Fibroblast of lung (primary cell): ENCODE data around the gene ATAT1. TPM values are rescaled to one million over a fixed set of nuclear protein-coding genes. Genes with fewer than 3 reads are reported as not detected.

Source experiments
- DNase-seq, 2 donors: peaks; one replicate each; pipeline versions ENCODE4 v3.0.0 to v3.0.0-alpha.2; 2010; ENCODE audit warnings: low read depth in 2 of 2
- H2AFZ ChIP-seq: 2 replicates; pipeline ENCODE4 v1.5.1; 2012; ENCODE audit warnings: low read length, control low read depth, inconsistent platforms
- H3K27ac ChIP-seq: 2 replicates; pipeline ENCODE4 v1.5.1; 2011; ENCODE audit warnings: low read length, control low read depth; ENCODE audit not compliant: insufficient read depth
- H3K27me3 ChIP-seq: 2 replicates; pipeline ENCODE4 v1.5.1; 2011; ENCODE audit warnings: mild to moderate bottlenecking, low read length; ENCODE audit not compliant: control insufficient read depth, insufficient read depth
- H3K36me3 ChIP-seq: 2 replicates; pipeline ENCODE4 v1.5.1; 2011; ENCODE audit warnings: low read length; ENCODE audit not compliant: control insufficient read depth, insufficient read depth
- H3K4me1 ChIP-seq: 2 replicates; pipeline ENCODE4 v1.5.1; 2011; ENCODE audit warnings: low read length; ENCODE audit not compliant: control insufficient read depth, insufficient read depth; ENCODE audit errors: extremely low read depth
- H3K4me2 ChIP-seq: 2 replicates; pipeline ENCODE4 v1.5.1; 2011; ENCODE audit warnings: low read length, control low read depth; ENCODE audit not compliant: insufficient read depth; ENCODE audit errors: extremely low read depth
- H3K4me3 ChIP-seq, 4 experiments: fragments of 200-600 bp in 1 of 4; sonication (generic) in 1 of 4; replicated peaks in 1 of 4; 2 replicates each; pipeline ENCODE4 v1.5.1; 2011 to 2016; ENCODE audit warnings: low read length in 4 of 4, low read depth in 3 of 4, mild to moderate bottlenecking in 3 of 4, control low read depth in 2 of 4, inconsistent platforms in 1 of 4, mixed read lengths in 1 of 4; ENCODE audit not compliant: insufficient read depth in 1 of 4; ENCODE audit errors: control extremely low read depth in 1 of 4
- H3K79me2 ChIP-seq: 2 replicates; pipeline ENCODE4 v1.5.1; 2012; ENCODE audit warnings: mild to moderate bottlenecking, low read length, inconsistent platforms; ENCODE audit not compliant: control insufficient read depth, insufficient read depth
- H3K9ac ChIP-seq: 2 replicates; pipeline ENCODE4 v1.5.1; 2011; ENCODE audit warnings: mild to moderate bottlenecking, low read length, control low read depth; ENCODE audit not compliant: insufficient read depth
- H3K9me3 ChIP-seq: 2 replicates; pipeline ENCODE4 v1.5.1; 2012; ENCODE audit warnings: low read depth, low read length; ENCODE audit not compliant: control insufficient read depth, insufficient read depth
- H4K20me1 ChIP-seq: 2 replicates; pipeline ENCODE4 v1.5.1; 2011; ENCODE audit warnings: low read length; ENCODE audit not compliant: control insufficient read depth, insufficient read depth; ENCODE audit errors: extremely low read depth
- EZH2 ChIP-seq: IDR thresholded peaks from 2 replicates; pipeline ENCODE4 v1.5.1; 2012; ENCODE audit warnings: low read length, control low read depth, mild to moderate bottlenecking; ENCODE audit errors: missing control alignments
- polyA minus RNA-seq: library from RNA; depleted of rRNA, polyadenylated mRNA; stranded (reverse); fragments of >200 nt; gene quantifications from 2 replicates; pipeline ENCODE4 v1.2.3, GENCODE V29; 2011; ENCODE audit warnings: low replicate concordance
- polyA plus RNA-seq, 2 donors: library from polyadenylated mRNA; depleted of rRNA in 1 of 2; stranded (reverse) in 1 of 2; unstranded in 1 of 2; fragments of >200 nt; gene quantifications; 2 replicates each; pipeline ENCODE4 v1.2.1, GENCODE V29; 2011 to 2012; ENCODE audit warnings: missing spikeins in 1 of 2
- total RNA-seq: library from RNA; depleted of rRNA; stranded (reverse); fragments of >200 nt; gene quantifications from 2 replicates; pipeline ENCODE4 v1.2.1, GENCODE V29; 2014
- TF ChIP-seq, protein P1 (sequence below), 2 donors: IDR thresholded peaks in 1 of 2; conservative IDR thresholded peaks in 1 of 2; 1 replicate in 1 of 2; 2 replicates in 1 of 2; pipeline ENCODE4 v1.5.1; 2011 to 2012; ENCODE audit warnings: low read length in 2 of 2, control low read depth in 1 of 2, inconsistent platforms in 1 of 2, low read depth in 1 of 2, mild to moderate bottlenecking in 1 of 2

The ATAT1 gene
- total RNA-seq (3.9 and 5.1 TPM in 2 replicates), polyA plus RNA-seq (6.8 and 8.8 TPM in 2 replicates), polyA minus RNA-seq (7.6 and 11.5 TPM in 2 replicates)
- polyA plus RNA-seq (2012), result 5.4 and 8.1 TPM in 2 replicates

DNA sequence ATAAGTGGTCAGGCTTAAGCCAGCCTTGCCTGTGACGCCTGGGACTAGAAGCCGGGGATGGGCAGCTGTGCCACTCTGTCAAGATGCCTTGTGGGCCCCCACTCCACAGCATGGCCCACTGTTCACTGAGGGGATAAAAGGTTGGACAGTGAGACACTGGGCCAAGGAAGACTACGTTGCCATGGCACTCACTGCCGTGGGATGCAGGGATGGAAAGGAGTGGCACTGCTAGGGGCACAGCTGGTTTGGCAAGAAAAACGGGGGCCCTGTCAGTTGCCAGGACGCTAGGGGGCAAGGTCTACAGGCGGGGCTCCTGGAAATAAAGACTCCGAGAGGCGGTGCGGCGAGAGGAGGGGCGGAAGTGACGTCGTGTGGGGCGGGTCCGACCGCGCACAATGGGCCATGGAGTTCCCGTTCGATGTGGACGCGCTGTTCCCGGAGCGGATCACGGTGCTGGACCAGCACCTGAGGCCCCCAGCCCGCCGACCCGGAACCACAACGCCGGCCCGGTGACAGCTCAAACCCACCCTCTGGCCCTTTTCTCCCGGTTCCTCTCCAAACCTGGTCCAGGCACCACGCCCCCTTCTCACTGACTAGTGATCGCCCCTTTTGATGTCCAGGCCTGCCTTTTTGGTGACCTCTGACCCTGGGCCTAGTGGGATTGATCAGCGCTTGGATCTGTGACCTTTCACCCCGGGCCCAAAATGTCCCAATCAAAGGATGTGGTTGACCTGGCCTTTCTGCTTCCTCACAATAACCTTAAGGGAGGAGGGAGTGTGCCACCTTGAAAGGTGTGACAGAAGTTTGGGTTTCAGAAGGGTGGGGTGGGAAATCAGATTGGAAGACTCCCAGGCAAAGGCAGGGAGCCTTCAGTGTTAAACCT lies at the start of gene ATAT1:
ATAT1 (plus strand) TSS at position 391 of the 883 bp plus-strand sequence.
- H3K9me3 ChIP-seq, result no peaks in the 10 kb centered on the region
- peak within 1 kb of the TSS; percentile 90 for H2AFZ ChIP-seq
- H3K4me1 ChIP-seq, result peaks cover 9% of the 10 kb centered on the region
- H3K36me3 ChIP-seq, result peaks cover 13% of the 10 kb centered on the region
- H3K79me2 ChIP-seq, result peaks cover 7% of the 10 kb centered on the region
- H3K27me3 ChIP-seq, result no peaks in the 10 kb centered on the region
- DNase-seq, result peak; percentile 67 to 76
- peak within 1 kb of the TSS; percentile 93 for H3K27ac ChIP-seq
- H3K9ac ChIP-seq, result peak within 1 kb of the TSS; percentile 84
- peak within 1 kb of the TSS; percentile 73 to 88 (median 82) for H3K4me3 ChIP-seq
- no peaks in the 10 kb centered on the region for H4K20me1 ChIP-seq
- peak within 1 kb of the TSS; percentile 100 for H3K4me2 ChIP-seq
- TF ChIP-seq, protein P1, sequence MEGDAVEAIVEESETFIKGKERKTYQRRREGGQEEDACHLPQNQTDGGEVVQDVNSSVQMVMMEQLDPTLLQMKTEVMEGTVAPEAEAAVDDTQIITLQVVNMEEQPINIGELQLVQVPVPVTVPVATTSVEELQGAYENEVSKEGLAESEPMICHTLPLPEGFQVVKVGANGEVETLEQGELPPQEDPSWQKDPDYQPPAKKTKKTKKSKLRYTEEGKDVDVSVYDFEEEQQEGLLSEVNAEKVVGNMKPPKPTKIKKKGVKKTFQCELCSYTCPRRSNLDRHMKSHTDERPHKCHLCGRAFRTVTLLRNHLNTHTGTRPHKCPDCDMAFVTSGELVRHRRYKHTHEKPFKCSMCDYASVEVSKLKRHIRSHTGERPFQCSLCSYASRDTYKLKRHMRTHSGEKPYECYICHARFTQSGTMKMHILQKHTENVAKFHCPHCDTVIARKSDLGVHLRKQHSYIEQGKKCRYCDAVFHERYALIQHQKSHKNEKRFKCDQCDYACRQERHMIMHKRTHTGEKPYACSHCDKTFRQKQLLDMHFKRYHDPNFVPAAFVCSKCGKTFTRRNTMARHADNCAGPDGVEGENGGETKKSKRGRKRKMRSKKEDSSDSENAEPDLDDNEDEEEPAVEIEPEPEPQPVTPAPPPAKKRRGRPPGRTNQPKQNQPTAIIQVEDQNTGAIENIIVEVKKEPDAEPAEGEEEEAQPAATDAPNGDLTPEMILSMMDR (conservative IDR thresholded peaks at IDR 0.05 in 1 of 2, IDR thresholded peaks at IDR 0.05 in 1 of 2; ENCODE audit: low read depth in 1 of 2, low read length in 2 of 2), result peak; percentile 28 to 39
- no peak for TF ChIP-seq EZH2

DNA sequence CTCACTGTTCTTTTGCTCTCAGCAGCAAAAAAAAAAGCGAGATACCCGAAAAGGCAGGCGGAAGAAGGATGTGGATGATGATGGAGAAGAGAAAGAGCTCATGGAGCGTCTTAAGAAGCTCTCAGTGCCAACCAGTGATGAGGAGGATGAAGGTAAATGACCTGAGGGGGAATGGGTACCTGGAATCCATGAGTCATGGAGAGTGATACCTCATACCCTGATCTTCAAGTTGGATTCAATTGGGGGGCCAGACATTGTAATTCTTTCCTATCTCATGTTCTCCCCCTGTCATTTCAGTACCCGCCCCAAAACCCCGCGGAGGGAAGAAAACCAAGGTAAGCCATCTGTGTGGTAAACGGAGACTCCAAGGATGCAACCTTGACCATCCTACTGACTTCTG lies 48.6 kb upstream of the ATAT1 start:
- Histone ChIP-seq H3K27ac (no peak overlapping the region), H2AFZ (no peak overlapping the region), H3K9me3 (no peaks in the 10 kb centered on the region), H3K4me1 (peaks cover 1% of the 10 kb centered on the region), H3K36me3 (peaks cover 19% of the 10 kb centered on the region), H3K4me2 (no peak overlapping the region), H3K4me3 (no peak overlapping the region), H4K20me1 (no peaks in the 10 kb centered on the region), H3K27me3 (no peaks in the 10 kb centered on the region), H3K9ac (no peak overlapping the region), H3K79me2 (peaks cover 28% of the 10 kb centered on the region)
- no peak for TF ChIP-seq EZH2
- TF ChIP-seq, protein P1 (conservative IDR thresholded peaks at IDR 0.05 in 1 of 2, IDR thresholded peaks at IDR 0.05 in 1 of 2; ENCODE audit: low read depth in 1 of 2, low read length in 2 of 2), result no peak
- no peak for DNase-seq

DNA sequence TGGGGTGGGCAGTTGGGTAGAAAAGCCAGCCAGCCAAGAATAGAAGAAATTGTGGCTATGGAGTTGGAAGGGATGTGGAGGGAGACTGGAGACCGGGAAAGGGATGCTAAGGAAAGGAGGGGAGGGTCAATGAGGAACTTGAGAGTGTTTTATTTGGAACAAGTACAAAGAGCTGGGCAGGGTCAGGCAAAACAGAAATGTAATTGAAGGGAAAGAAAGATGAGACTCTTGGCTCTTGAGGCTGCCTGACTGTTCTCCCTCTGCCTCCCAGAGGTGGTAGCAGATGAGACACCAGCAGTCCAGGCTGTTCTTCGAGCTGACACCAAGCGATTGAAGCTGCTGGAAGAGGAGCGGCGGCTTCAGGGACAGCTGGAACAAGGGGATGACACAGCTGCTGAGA lies 42.8 kb upstream of the ATAT1 start:
- Histone ChIP-seq H3K4me1 (no peaks in the 10 kb centered on the region), H3K4me2 (no peak overlapping the region), H4K20me1 (no peaks in the 10 kb centered on the region), H3K9ac (no peak overlapping the region), H3K27ac (no peak overlapping the region), H3K36me3 (peaks cover 31% of the 10 kb centered on the region), H3K27me3 (no peaks in the 10 kb centered on the region), H3K4me3 (no peak overlapping the region), H3K9me3 (no peaks in the 10 kb centered on the region), H3K79me2 (no peaks in the 10 kb centered on the region), H2AFZ (no peak overlapping the region)
- DNase-seq, result no peak
- no peak for TF ChIP-seq EZH2
- TF ChIP-seq, protein P1 (conservative IDR thresholded peaks at IDR 0.05 in 1 of 2, IDR thresholded peaks at IDR 0.05 in 1 of 2; ENCODE audit: low read depth in 1 of 2, low read length in 2 of 2), result no peak
